Measurements from ENCODE around the gene CSMD2.

The CSMD2 gene

DNA sequence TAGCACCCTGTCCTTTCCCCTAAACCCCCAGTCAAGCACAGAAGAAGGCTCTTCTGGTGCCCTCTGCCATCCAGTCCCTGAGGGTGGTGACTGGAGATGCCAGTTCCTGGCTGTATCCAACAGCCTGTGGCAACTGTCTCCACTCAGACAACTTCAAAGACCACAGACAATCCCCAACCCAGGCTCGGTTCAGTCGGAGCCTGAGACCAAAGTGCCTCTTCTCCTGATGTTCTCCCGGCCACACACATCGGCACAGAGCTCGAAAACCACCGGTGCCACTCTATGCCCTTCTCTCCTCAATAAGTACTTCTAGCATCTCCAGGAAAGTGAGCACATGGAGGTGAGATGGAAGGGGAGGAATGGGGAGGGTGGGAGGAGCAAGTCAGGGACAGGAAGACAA is 340.7 kb downstream of the CSMD2 start:
- no peak for DNase-seq (ENCODE audit: low read depth in 1 of 2, low spot score in 1 of 2)

DNA sequence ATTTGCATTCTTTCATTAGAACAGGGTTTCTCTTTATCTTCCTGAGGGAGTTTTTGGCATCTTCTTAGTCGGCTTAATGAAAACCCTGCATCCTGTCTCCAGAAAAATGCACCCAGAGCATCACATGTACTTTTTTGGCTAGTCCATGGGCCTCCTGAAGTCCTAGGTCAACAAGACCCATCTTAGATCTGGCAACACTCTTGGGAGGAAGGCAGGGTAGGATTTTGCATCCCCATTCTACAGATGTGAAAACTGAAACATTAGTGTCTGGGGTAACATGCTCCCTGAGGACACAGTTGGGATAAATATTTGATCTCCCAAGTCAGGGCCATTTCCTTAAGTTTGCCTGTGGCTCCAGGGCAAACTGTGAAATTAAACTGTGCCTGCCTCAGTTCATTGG is 341.2 kb downstream of the CSMD2 start:
- no peak for DNase-seq (ENCODE audit: low read depth in 1 of 2, low spot score in 1 of 2)

DNA sequence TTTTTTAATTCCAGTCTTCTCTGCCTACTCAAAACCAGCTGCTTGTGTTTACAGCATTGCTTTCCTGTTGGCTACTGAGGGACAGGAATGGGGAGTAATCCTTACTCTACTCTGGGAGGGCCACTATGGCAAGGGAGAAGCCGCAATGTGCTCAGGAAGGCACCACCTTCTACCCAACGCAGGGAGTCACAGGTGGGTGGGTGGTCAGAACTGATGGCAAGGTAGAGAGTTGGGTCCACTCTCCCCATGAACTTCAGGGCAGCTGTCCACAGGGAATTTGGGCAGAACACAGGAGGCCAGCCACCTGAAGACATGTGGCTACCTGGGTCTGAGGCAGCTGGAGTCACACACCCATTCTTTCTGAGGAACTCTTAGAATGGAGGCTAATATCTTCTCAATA is 341.6 kb downstream of the CSMD2 start:
- DNase-seq (ENCODE audit: low read depth in 1 of 2, low spot score in 1 of 2): no peak

DNA sequence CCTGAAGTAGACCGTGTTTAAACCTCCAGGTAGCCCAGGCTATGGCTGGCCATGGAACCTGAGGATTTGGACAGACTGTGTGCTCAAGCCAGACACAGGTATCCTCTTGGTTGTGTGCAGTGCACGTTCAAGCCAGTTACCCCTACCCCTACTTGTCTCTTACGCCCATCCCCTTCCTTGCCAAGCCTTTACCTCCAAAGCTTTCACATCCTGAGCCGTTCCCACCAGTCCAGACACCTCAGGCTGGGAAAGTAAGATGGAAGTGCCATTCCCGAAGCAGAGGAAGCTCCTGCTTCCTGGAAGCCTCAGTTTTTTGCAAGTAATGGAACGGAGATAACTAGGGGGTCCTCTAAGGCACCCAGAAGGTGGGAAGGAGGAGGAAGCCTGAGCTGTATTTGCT is 342.6 kb downstream of the CSMD2 start:
- no peak for DNase-seq (ENCODE audit: low read depth in 1 of 2, low spot score in 1 of 2)

DNA sequence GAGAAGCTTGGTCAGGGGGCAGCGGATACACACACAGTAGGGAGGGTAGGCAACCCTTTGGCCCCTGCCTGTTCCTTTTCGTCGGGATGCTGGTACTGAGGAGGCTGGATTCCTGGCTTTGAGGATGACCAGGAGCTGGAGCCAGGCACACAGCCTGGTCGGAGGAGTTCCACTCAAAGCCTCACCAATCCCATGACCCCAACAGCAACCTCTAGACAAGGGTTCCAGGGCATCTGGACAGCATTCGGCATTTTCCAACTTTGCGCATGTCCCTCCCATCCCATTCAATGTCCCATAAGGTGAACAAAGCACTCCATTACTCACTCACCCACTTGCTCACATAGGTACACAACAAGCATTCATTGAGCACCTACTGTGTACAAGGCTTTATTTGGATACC is 343.7 kb downstream of the CSMD2 start:
- no peak for DNase-seq (ENCODE audit: low read depth in 1 of 2, low spot score in 1 of 2)

DNA sequence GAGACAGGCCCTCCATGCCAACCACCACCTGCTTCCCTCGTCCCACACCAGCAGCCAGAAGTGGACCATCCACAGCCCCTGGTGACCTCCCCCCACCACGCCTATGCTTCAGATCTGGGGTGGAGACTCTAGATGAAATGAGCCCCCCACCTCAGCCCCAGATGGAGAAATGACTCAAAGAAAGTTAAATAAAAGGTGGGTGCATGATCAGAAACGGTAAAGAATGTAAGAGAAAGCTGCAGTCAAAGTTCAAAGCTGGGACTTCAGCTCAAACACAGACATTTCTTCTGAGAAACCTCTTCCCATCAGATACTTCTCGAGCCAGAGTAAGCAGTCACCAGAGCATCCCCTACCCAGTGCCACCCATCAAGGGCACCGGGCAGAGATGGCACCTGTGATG is 344.2 kb downstream of the CSMD2 start:
- no peak for DNase-seq (ENCODE audit: low read depth in 1 of 2, low spot score in 1 of 2)

DNA sequence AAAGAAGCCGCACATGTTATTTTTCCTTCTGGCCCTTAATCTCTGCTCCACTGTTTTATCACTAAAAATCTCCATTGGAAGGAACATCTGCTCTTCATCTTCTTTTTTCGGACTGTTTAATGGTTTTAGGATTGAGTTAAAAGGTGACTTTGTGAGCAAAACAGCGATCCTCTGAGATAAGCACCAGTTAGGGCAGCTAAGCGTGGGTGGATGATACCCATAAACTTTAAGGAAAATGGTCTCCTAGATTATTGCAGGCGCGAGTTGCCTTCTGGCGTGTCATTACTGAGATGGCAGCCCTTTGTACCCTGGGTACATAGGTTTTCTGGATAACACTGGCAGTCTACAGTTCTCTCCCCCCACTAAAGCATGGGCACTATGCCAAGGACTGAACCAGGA is 345.1 kb downstream of the CSMD2 start:
- DNase-seq (ENCODE audit: low read depth in 1 of 2, low spot score in 1 of 2): no peak

DNA sequence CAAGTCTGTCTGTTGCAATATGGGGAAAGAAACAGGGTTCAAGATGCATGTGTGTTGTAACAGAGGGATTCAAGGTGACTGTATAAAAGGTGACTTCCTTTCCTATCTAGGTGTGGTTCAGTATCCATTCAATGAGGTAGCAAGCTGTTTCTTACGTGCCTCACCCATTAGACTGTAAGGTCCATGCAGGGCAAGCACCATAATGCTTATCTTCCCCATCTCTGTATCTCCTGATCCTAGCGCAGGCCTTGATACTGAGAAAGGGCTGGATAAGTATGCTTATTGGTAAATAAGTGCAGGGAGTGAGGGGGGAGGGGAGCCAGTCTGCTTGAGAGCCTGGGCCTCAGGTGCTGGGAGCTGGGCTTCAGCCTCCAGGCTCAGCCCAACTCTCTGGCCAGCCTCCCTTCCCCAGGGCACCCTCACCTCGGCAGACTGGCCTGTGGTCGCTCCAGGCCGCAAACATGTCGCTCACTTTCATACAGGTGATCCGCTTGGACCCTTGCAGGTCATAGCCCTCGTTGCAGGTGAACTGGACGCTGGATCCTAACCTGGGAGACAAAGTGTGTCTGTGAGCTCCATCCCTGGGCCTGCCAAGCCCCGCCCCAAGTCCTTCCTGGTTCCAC is 345.6 kb downstream of the CSMD2 start:
- no peak for DNase-seq (ENCODE audit: low read depth in 1 of 2, low spot score in 1 of 2)

DNA sequence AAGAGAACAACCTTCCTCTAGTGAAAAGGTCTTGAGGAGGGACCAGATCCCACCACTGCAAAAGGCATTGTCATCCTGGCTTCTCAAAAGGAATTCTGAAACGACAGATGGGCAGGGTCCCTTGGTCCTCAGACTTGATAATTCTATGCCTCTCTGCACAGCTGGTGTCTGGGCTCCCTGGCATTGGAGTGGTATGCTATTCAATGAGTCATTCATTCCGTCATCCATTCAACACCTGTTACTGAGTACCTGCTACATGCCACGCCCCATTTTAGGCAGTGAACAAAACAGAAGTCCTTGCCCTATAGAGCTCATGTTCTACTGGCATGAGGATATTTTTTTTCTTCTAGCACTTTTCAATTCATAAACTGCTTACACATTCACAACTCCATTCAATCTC is 347.0 kb downstream of the CSMD2 start:
- no peak for DNase-seq (ENCODE audit: low read depth in 1 of 2, low spot score in 1 of 2)

DNA sequence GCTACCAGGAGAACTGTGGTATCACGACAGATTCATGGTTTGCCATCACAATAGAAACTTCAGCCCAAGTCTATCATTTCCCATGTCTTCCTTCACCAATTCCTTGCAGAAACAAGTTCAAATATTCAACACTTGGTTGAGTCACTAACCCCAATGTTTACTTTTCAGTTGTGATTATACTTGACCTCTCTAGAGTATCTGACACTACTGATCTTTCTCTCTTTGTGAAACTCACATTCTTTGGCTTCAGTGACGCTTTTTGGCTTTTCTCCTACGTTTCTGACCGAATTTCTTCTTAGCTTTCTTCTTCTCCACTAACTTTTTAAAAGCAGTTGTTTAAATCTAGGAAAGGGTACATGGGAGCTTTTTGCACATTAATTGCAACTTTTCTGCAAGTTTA is 350.0 kb downstream of the CSMD2 start:
- no peak for DNase-seq (ENCODE audit: low read depth in 1 of 2, low spot score in 1 of 2)

DNA sequence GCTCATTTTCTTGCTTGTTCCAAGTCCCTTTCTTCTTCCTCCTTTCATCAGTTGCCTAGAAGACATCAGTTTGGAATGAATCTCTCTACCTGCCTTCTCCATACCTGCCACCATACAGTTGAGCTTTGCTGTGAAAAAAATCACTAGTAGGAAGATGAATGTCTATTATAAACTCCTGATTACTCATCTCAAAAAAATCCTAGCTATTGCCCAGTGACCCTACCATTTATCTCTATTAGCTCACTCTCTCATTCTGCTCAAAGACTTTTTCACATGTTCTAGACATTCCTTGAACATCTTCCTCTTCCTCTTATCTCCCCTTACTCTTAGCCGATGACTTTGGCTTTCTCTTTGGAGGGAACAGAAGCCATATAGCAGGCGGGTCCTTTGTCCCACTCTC is 350.9 kb downstream of the CSMD2 start:
- no peak for DNase-seq (ENCODE audit: low read depth in 1 of 2, low spot score in 1 of 2)

DNA sequence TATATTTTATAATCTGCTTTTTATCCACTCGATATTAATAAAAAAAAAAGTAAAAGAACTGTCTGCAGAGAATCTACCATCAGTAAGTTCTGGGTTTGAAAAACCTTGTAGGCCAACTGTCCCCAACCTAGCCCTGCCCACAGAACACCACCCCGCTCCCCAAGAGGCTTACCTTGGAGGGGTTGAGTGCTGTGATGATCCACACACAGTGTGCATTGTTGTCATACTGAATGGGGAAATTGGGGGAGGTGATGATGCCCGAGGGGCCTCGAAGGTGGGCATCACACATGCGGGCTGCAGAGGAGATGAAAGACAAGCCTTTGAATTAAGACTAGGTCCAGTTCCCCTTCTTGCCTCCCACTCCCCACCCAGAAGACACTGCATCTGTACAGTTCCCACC is 354.5 kb downstream of the CSMD2 start:
- DNase-seq (ENCODE audit: low read depth in 1 of 2, low spot score in 1 of 2): no peak

DNA sequence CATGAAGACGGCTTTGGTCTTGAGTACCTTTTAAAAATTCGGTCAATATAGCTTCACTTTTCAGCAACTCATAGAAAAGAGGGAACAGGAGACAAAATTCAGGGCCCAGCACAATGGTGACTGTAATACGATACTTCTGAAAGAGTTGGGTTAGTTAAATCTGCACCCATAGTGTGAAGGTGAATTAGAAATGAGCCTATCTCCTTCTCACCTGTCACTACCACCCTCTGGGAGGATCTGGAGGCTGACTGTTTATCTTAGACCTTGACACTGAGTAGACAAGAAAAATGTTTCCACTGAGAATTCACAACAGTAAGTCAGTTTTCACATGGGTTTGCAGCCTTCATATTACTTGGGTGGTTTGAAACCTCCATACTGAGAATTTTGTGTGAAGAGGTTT is 359.0 kb downstream of the CSMD2 start:
- no peak for DNase-seq (ENCODE audit: low read depth in 1 of 2, low spot score in 1 of 2)

DNA sequence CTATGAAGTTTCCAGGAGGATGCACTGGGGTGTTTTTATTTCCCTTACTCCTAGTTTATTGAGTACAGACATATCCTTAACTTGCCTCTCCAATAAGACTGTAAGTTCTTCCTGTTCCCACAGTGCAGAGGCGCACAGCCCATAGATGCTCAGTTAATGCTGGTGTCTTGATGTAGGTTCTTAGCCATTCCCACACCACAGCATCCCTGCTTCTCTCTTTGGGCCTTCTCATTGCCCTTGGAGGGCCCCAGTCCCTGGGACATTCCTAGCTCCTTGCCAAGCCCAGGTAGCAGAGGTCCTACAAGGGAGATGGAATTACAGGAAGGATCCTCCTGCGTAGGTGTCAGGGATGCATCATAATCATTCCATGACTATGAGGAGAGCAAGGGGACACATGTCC is 362.8 kb downstream of the CSMD2 start:
- DNase-seq (ENCODE audit: low read depth in 1 of 2, low spot score in 1 of 2): no peak

DNA sequence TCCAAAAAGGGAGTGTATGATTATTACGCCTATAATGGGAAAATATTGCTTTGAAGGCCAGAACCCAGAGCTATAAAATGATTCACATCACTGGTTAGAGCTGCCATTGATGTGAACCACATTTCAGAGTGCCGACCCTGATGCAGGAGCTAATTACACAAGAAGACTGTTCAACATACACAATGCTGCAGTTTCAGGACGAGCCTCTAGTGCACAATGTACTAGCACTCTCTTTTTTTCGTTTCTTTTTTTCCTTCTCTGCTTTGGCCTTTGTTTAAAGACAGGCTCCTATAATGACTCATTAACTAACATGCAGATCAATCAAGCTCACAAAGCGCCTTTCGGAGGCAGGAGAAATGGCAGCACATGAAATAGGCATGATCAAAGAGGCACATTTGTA is 367.2 kb downstream of the CSMD2 start:
- DNase-seq (ENCODE audit: low read depth in 1 of 2, low spot score in 1 of 2): no peak

DNA sequence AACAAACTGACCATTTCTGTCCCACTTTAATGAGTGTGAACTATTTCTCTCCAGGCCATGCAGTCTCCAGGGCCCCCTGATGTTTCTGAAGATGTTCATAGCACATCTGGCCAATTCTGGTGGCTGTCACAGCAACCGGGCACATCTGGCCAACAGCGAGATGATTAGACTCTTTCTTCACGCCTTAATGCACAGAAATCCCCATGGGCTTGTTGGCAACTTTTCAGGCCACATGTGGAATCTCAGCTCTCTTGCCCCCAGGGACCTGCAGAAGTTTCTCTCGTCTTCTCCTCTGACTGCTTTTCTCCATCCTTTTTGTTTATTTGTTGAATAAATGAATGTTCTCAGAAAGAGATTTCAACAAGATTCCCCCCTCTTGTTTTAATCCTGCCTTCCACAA is 372.4 kb downstream of the CSMD2 start:
- no peak for DNase-seq (ENCODE audit: low read depth in 1 of 2, low spot score in 1 of 2)

DNA sequence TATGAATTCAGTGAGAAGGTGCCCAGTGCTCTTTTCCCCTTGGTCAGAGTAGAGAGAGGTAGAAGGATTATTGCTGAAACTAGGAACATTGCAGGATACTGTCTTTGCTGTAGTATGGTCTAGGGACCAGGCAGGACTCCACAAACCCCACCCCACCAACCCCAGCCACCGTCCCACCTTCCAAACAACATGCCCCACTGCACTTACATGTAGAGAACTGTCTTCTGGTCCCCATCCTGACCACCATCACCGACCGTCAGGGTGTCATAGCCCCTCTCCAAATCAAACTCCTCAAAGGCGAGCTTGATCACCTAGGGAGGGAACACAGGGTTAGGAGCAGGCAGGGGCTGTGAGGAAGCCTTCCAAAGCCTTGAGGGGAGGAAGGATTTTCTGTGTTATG is 372.8 kb downstream of the CSMD2 start:
- DNase-seq (ENCODE audit: low read depth in 1 of 2, low spot score in 1 of 2): no peak

DNA sequence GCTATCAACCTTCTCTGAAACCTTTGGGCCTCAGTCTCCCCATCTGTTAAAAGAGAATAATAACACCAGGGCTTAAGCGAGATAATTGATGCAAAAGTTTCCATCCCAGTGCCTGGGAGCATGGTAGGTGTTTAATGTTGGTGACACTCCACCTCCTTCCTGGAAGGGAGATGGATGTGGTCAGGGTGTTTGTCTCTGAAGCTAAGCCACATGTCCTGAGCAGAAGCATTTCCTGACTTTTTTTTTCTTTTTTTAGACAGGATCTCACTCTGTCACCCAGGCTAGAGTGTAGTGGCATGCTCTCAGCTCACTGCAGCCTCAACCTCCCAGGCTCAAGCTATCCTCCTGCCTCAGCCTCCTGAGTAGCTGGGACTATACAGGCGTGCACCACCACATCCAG is 373.8 kb downstream of the CSMD2 start:
- DNase-seq (ENCODE audit: low read depth in 1 of 2, low spot score in 1 of 2): no peak

DNA sequence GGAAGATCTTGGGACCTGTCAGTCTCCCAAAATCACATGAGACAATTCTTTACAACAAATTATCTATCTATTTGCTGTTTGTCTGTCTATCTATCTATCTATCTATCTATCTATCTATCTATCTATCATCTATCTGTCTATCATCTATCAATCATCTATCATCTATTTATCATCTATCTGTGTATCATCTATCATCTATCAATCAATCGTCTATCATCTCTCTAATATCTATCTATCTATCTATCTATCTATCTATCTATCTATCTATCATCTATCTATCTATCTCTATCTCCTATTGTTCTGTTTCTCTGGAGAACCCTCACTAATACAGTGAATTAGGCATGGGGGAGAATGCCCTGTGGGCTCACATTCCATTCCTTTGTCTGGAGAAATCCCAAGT is 374.5 kb downstream of the CSMD2 start:
- DNase-seq (ENCODE audit: low read depth in 1 of 2, low spot score in 1 of 2): no peak

DNA sequence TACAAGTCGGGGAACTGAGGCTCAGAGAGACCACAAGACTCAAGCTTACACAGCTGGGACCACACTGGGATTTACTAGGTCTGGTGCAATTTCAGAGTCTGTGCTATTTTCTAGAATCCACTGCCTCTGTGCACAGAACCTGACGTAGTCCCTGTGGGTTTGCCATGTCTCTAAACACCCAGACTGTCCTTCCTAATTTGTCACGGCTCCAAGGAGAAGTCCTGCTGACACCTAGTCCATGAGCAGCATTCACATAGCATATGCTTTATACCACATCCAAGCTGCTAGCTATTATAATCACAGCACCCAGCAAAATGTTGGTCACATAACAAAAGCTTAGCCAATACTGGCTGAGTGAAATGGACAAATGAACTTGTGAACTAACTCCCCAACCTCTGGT is 380.2 kb downstream of the CSMD2 start:
- no peak for DNase-seq (ENCODE audit: low read depth in 1 of 2, low spot score in 1 of 2)

DNA sequence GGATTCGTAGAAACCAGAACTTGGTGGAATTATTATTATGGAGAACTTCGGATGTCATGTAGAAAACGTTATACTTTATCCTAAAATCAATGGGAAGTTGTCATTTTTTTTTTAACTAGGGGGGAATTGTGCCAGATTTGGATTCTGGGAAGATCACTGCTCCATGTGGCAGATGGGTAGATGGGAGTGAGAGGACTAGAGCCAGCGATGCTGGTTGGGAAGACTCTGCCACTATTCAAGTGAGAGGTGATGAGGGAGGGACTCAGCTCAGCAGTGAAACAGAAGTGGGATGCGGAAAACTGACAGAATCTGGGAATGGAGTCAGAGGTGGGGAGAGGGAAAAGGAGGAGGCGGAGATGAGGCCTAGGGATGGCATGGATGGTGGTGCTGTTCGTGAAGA is 382.3 kb downstream of the CSMD2 start:
- DNase-seq (ENCODE audit: low read depth in 1 of 2, low spot score in 1 of 2): no peak

DNA sequence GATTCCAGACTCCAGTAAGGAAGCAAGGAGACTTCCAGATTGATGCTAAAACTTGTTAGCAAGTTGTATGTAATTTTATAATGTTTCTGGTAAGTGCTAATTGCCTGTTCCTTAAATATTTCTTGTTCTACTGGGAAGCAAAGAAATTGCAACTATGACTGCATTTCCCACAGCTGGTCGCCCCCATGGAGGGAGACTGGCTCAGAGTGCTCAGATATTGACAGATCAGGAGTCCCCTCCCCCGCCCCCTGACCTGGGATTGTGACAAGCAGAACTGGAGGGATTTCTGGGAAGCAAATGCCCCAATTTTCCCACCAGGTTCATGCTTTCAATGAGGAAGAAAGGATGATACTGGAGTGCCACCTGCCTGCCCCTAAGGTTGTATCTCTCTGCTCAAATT is 383.4 kb downstream of the CSMD2 start:
- DNase-seq (ENCODE audit: low read depth in 1 of 2, low spot score in 1 of 2): no peak

DNA sequence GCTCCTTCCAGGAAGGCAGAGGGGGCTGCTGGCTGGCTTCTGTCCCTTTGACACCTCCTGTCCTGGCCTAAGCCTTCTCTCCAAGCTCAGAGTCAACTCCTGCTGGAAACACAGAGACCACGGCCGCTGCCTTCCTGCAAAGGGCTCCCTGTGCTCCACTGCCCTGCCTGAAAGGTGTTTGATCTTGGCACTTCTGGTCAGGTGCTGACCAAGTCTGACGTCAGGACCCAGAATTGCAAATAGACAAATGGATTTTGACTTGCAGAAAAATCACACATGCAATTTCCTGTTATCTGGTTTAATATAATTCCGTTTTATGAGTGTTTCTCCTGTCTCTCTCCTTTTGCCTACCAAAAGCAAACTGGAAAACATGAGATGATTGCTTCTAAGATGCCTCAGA is 387.7 kb downstream of the CSMD2 start:
- no peak for DNase-seq (ENCODE audit: low read depth in 1 of 2, low spot score in 1 of 2)

DNA sequence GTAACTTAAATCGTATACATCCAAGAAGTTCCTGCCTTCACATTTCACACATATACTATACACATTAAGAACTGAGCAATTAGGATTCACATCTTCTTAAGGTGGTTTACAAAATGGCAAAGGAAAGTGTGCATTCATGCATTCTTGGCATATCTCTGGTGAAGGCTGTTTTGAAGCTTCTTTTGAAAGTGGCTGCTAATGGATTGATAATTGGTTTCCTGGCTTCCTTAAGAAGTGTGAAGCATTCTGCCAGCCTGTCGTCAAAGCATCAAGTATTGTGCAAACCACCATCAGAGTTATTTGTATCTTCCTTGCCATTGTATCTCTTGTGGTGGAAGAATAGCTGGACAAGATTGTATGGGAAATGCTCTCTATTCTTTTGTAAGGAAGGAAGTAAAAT is 396.2 kb downstream of the CSMD2 start:
- DNase-seq (ENCODE audit: low read depth in 1 of 2, low spot score in 1 of 2): no peak

All from activated CD4-positive, alpha-beta T cell treated with anti-CD3 and anti-CD28 coated beads, Interleukin-2, amount 50 U/mL, for 24 hours (primary cell).